Hair follicle dermal papilla cell (primary cell): Measurements from ENCODE around the gene CSF2. TPM values are rescaled to one million over a fixed set of nuclear protein-coding genes. Genes with fewer than 3 reads are reported as not detected.

Experiments used
- small RNA-seq: library from RNA; depleted of rRNA; stranded (forward); fragments of <200 nt; gene quantifications from one replicate; pipeline ENCODE3, GENCODE V24; 2012
- total RNA-seq: library from RNA; depleted of rRNA; stranded (reverse); fragments of >200 nt; gene quantifications from 2 replicates; pipeline ENCODE4 v1.2.3, GENCODE V29; 2012

The CSF2 gene
- total RNA-seq: not detected in 2 replicates

GRCh38 chr5:132073231-132074013 is at the start of gene CSF2:
CSF2 (plus strand) TSS chr5:132073789; CDS start chr5:132073824, 35 bp downstream.

DNA sequence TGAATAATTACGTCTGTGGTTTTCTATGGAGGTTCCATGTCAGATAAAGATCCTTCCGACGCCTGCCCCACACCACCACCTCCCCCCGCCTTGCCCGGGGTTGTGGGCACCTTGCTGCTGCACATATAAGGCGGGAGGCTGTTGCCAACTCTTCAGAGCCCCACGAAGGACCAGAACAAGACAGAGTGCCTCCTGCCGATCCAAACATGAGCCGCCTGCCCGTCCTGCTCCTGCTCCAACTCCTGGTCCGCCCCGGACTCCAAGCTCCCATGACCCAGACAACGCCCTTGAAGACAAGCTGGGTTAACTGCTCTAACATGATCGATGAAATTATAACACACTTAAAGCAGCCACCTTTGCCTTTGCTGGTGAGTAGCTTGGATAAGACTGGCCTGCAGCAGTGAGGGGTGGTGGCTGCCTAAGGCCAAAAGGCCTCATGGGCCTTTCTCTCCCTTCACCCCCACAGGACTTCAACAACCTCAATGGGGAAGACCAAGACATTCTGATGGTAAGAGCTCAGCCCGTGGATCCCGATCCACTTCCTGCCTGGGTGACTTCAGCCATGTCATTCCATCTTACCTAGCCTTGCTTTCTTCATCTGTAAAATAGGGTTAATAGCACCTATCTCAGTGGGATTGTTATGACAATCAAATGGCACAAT is 13.0 kb upstream of the CSF2 start, which contains the start of gene IL3:
IL3 (plus strand) TSS at position 155 of the 661 bp plus-strand sequence; CDS start at position 207, 52 bp downstream.

Small RNA genes within 50 kb of the gene (small RNA-seq; reads per million reads assigned to genes)
- not detected for gene RF00285

Other genes with a start within 250 kb of the CSF2 start
- gene MEIKIN, start 128.1 kb upstream of the CSF2 start, total RNA-seq: not detected in 2 replicates
- under 0.01 and 0.32 TPM in 2 replicates for gene ACSL6, start 62.1 kb upstream of the CSF2 start, total RNA-seq
- gene IL3, start 13.1 kb upstream of the CSF2 start, total RNA-seq: not detected in 2 replicates
- 181 and 200 TPM in 2 replicates for gene P4HA2, start 154.1 kb downstream of the CSF2 start, total RNA-seq
- 65.0 and 78.2 TPM in 2 replicates for gene PDLIM4, start 183.9 kb downstream of the CSF2 start, total RNA-seq
- 13.5 and 17.0 TPM in 2 replicates for gene SLC22A4, start 220.6 kb downstream of the CSF2 start, total RNA-seq